ENCODE measurements around the gene LLGL2.
"Not testable (repeated sequence)": the region's sequence is repeated elsewhere in the genome, so short reads cannot be mapped to it uniquely, and the experiment has no call there.

LLGL2 gene

GRCh38 chr17:75524970-75525805 is at the start of gene LLGL2:
Gene LLGL2 (plus strand): TSS chr17:75525697. CDS start chr17:75543427, 17,730 bp downstream.
- FAIRE-seq, result no peak

- FAIRE-seq, result no peak
Observed at GRCh38 chr17:75475851-75476250, 49.6 kb upstream of the LLGL2 start.

- no peak for FAIRE-seq
Observed at GRCh38 chr17:75476271-75476671, 49.2 kb upstream of the LLGL2 start.

- FAIRE-seq, result no peak
Observed at GRCh38 chr17:75476752-75477489, 48.6 kb upstream of the LLGL2 start.

- not testable (repeated sequence) for FAIRE-seq
Observed at GRCh38 chr17:75477490-75477862, 48.0 kb upstream of the LLGL2 start.

GRCh38 chr17:75478508-75478907 is 47.0 kb upstream of the LLGL2 start:
- FAIRE-seq, result no peak

GRCh38 chr17:75480281-75480680 is 45.2 kb upstream of the LLGL2 start:
- no peak for FAIRE-seq

GRCh38 chr17:75481194-75482068 is 44.1 kb upstream of the LLGL2 start:
- no peak for FAIRE-seq

- no peak for FAIRE-seq
Observed at GRCh38 chr17:75482098-75482942, 43.2 kb upstream of the LLGL2 start.

GRCh38 chr17:75485688-75486087 is 39.8 kb upstream of the LLGL2 start:
- no peak for FAIRE-seq

- no peak for FAIRE-seq
Observed at GRCh38 chr17:75486151-75486550, 39.3 kb upstream of the LLGL2 start.

- FAIRE-seq, result no peak
Observed at GRCh38 chr17:75486951-75487350, 38.5 kb upstream of the LLGL2 start.

GRCh38 chr17:75487351-75488070 is 38.0 kb upstream of the LLGL2 start:
- no peak for FAIRE-seq

- FAIRE-seq, result no peak
Observed at GRCh38 chr17:75488693-75489510, 36.6 kb upstream of the LLGL2 start.

GRCh38 chr17:75489511-75489955 is 36.0 kb upstream of the LLGL2 start:
- FAIRE-seq, result no peak

GRCh38 chr17:75490173-75490743 is 35.2 kb upstream of the LLGL2 start:
- no peak for FAIRE-seq

GRCh38 chr17:75490953-75491649 is 34.4 kb upstream of the LLGL2 start:
- no peak for FAIRE-seq

GRCh38 chr17:75491680-75492079 is 33.8 kb upstream of the LLGL2 start:
- FAIRE-seq, result no peak

- FAIRE-seq, result no peak
Observed at GRCh38 chr17:75492555-75493168, 32.8 kb upstream of the LLGL2 start.

Data from TTC549 (cell line).